22Rv1 (cell line): ENCODE data around the gene ZEB2.

Experiments
- CTCF ChIP-seq: fragments of 450-650 bp; IDR thresholded peaks from 2 replicates; pipeline ENCODE4 v1.5.1; 2017; ENCODE audit warnings: mild to moderate bottlenecking
- ZFX ChIP-seq: fragments of 450-650 bp; IDR thresholded peaks from 2 replicates; pipeline ENCODE4 v1.6.1; 2017; ENCODE audit warnings: antibody characterized with exemption, borderline replicate concordance

GRCh38 chr2:144505245-144505831, 14.6 kb downstream of the ZEB2 start:
- TF ChIP-seq CTCF (no peak), ZFX (no peak)
